ENCODE measurements around the gene IGSF21.

- TF ChIP-seq GATA3 (IDR thresholded peaks at IDR 0.05; ENCODE audit: low read depth, low read length) (no peak), GATA2 (IDR thresholded peaks at IDR 0.05; ENCODE audit: low read depth, low read length) (no peak)
These were observed 13.5 kb upstream of the IGSF21 start for GRCh38 chr1:18094096-18094495.

Data from SH-SY5Y (cell line).